Measurements from ENCODE around the gene MEAF6. TPM values are rescaled to one million over a fixed set of nuclear protein-coding genes. Genes with fewer than 3 reads are reported as not detected.

The MEAF6 gene
- total RNA-seq, 1 donor from 2014 or later: 74.2 TPM

Other genes with a start within 250 kb of the MEAF6 start
- gene ZC3H12A, start 40.2 kb downstream of the MEAF6 start, total RNA-seq: 17.6 TPM
- 16.3 TPM for gene SNIP1, start 39.5 kb upstream of the MEAF6 start, total RNA-seq
- gene DNALI1, start 42.2 kb upstream of the MEAF6 start, total RNA-seq: 45.3 TPM
- gene GNL2, start 81.2 kb upstream of the MEAF6 start, total RNA-seq: 25.6 TPM
- gene RSPO1, start 120.1 kb upstream of the MEAF6 start, total RNA-seq: 6.0 TPM
- gene CDCA8, start 177.8 kb upstream of the MEAF6 start, total RNA-seq: 2.5 TPM